Central memory CD8-positive, alpha-beta T cell (primary cell): Measurements from ENCODE around the gene HOXB9.

Experiments
- ATAC-seq: fragments of 150-1000 bp; cut with Tn5 transposase; replicated peaks from 2 replicates; pipeline ENCODE4 v1.10.0; 2022; ENCODE audit warnings: mild to moderate bottlenecking, moderate FRiP score, moderate number of reproducible peaks; ENCODE audit not compliant: poor library complexity, severe bottlenecking; ENCODE audit errors: extremely low read depth
- DNase-seq, 2 donors: peaks; one replicate each; pipeline ENCODE4 v3.0.0; 2021; ENCODE audit warnings: low spot score in 2 of 2
- H3K27ac Mint-ChIP-seq: one replicate; pipeline ENCODE4 v1.8.0; 2022; ENCODE audit warnings: low read depth, mild to moderate bottlenecking, moderate library complexity, mixed read lengths
- H3K27me3 Mint-ChIP-seq: one replicate; pipeline ENCODE4 v1.8.0; 2022; ENCODE audit warnings: mixed read lengths
- H3K36me3 Mint-ChIP-seq: one replicate; pipeline ENCODE4 v1.8.0; 2022; ENCODE audit warnings: mild to moderate bottlenecking, moderate library complexity, mixed read lengths; ENCODE audit not compliant: insufficient read depth
- H3K4me1 Mint-ChIP-seq: one replicate; pipeline ENCODE4 v1.8.0; 2022; ENCODE audit warnings: mixed read lengths
- H3K4me3 Mint-ChIP-seq: one replicate; pipeline ENCODE4 v1.8.0; 2022; ENCODE audit warnings: mild to moderate bottlenecking, moderate library complexity, mixed read lengths
- H3K9me3 Mint-ChIP-seq: one replicate; pipeline ENCODE4 v1.8.0; 2022; ENCODE audit warnings: mixed read lengths

Gene HOXB9

DNA sequence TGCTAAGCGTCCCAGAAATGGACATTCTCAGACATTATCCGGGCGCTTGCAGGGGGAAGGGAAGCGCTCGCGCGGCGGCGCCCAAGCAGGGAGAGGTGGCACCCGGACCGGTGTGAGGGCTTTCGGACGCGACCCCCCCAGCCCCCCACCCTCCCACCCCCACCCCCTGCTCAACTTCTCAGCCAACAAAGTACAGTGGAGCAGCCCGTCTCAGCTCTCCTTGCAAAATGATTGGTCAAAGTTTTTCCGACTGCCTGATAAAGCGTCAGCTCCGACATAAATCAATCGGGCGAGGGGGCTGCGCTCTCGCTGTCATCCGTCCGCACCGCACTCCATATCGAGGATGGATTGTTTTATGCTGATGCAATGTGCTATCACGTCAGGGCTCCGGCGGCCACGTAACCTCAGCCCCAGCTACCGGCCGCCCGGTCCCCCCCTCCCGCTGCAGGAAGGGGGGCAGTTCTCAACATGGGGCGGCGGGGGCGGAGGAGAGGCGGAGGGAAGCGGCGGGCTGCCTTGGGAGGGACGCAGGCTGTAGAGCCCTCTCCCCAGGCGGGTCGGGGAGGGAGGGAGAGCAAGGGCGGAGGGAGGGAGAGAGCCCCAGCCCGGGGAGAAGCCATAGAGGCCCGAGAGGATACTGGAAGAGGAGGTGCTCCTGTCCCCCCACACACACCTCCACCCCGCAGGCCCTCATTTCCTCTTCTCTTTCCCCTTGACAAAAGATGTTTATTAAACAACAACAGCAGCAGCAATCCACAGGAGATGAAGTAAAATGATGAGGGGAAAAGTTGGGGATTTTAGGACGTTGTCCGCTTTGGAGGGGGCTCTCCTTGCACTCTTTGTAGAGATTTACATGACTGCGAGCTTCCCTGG lies at the start of gene HOXB9:
HOXB9 (minus strand) TSS at position 114 of the 873 bp plus-strand sequence; CDS start at position 25, 89 bp downstream.
- H3K27ac Mint-ChIP-seq = no peak within 1 kb of the TSS
- H3K4me1 Mint-ChIP-seq = peaks cover 16% of the 10 kb centered on the region
- peaks cover 96% of the 10 kb centered on the region for H3K27me3 Mint-ChIP-seq
- ATAC-seq (peak; percentile 64), DNase-seq (peak in 1 of 2 donors; percentile 25)
- H3K4me3 Mint-ChIP-seq = peak within 1 kb of the TSS; percentile 82
- H3K36me3 Mint-ChIP-seq = peaks cover 2% of the 10 kb centered on the region
- H3K9me3 Mint-ChIP-seq = no peaks in the 10 kb centered on the region

DNA sequence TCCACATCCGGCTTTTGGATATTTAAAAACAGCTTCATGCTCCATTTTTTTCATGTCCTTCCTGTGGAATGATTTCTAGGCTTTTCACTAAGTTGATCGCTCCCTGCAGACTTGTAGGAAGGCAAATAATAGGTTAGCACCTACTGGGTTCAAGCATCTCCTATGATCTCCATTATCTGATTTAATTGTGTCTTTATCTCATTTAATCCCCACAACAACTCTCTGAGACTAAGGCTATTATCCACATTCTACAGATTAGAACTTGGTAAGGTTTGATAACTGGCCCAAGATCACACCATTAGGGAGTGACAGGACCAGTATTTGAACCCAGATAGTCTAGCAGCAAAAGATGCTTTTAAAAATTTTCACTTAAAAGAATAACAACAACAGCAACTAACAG lies 46.2 kb upstream of the HOXB9 start:
- no peak for ATAC-seq

DNA sequence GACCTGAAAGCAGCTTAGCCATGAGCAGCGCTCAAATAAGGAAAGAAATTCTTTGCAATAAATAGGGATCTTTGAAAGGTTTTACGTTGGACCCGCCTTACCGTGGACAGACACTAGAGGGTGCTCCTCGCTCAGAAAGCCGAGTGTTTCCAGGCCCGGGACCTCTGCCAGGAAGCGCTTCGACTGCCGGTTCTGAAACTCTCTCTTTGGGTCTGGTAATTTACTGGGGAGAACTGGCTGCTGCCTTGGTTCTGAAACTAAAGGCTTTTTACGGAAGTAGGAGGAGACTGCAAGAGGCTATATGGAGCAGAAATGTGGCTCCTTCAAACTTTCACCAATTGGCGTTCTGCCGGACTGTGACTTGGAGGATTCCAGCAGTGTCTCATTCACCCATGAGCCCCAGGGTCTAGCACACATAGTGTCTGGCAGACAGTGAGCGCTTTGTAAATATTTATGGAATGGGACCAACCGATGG lies 45.6 kb upstream of the HOXB9 start:
- no peak for ATAC-seq
- H3K27me3 Mint-ChIP-seq = peaks cover 41% of the 10 kb centered on the region
- peaks cover 5% of the 10 kb centered on the region for H3K4me1 Mint-ChIP-seq
- H3K9me3 Mint-ChIP-seq = no peaks in the 10 kb centered on the region
- H3K27ac Mint-ChIP-seq = no peak overlapping the region
- no peak overlapping the region for H3K4me3 Mint-ChIP-seq
- H3K36me3 Mint-ChIP-seq = no peaks in the 10 kb centered on the region
- DNase-seq = peak; percentile 42 to 61

More for the DNA sequence above, 46.2 kb upstream of the HOXB9 start:
- Mint-ChIP-seq H3K9me3 (no peaks in the 10 kb centered on the region), H3K36me3 (no peaks in the 10 kb centered on the region), H3K4me1 (peaks cover 5% of the 10 kb centered on the region), H3K27me3 (peaks cover 42% of the 10 kb centered on the region), H3K4me3 (no peak overlapping the region), H3K27ac (no peak overlapping the region)
- no peak for DNase-seq

DNA sequence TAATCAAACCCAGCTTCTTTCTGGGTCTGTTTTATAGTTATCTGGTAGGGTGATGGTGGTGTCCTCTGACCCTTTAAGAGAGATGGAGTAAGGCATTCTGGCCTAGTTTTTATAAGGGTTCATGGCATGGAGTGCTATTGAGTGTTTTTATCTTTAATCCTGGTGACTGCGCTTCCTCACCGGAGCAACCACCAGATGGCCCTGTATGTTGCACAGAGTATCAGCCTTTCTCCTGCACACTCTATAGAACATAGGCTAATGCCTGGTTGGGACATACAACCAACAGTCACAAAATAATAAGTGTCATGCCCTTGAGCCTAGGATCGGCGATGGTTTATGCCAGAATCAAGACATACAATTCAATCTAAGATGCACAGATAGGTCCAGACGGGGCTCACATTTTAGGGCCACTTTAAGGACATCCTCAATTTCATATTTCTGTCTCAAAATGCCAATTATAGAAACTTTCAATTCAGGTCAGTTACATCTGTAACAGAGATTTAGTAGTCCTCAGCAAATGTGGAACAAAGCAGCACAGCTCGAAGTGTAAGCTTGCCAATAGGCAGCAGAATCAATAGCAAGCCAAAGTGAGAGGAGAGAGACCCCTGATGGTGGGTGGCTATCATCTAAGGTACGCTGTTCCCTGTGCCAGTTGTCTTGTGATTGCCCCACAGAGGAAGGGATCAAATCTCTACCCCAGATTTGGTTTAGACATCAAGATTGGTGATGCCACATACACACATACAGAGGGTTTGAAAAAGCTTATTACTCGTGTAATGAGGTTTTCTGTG lies 37.2 kb upstream of the HOXB9 start:
- no peaks in the 10 kb centered on the region for H3K4me1 Mint-ChIP-seq

DNA sequence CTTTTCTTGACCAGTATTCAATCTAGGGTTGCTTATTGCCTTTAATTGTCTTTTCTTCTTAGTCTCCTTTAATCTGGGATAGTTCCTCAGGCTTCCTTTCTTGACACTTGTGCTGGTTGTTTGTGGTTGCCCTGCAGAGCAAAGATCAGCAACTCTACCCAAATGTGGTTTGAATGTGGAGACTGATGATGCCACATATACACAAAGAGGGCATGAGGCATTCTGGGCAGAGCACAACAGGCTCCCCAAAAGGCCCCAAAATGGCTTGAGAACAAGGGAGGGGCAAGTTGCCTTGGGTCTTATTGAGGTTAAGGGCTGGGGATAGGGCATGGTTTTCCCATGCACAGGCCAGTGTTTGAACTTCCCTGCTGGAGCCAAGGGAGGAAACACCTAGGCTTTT lies 29.8 kb upstream of the HOXB9 start:
- Mint-ChIP-seq H3K36me3 (no peaks in the 10 kb centered on the region), H3K4me1 (peaks cover 14% of the 10 kb centered on the region), H3K4me3 (no peak overlapping the region), H3K27me3 (no peaks in the 10 kb centered on the region), H3K9me3 (no peaks in the 10 kb centered on the region), H3K27ac (no peak overlapping the region)
- ATAC-seq (no peak), DNase-seq (no peak)

More for the DNA sequence above, 37.2 kb upstream of the HOXB9 start:
- Mint-ChIP-seq H3K27ac (no peak overlapping the region), H3K36me3 (peaks cover 2% of the 10 kb centered on the region), H3K27me3 (peaks cover 25% of the 10 kb centered on the region), H3K4me3 (no peak overlapping the region), H3K9me3 (no peaks in the 10 kb centered on the region)
- no peak for ATAC-seq
- DNase-seq = no peak

DNA sequence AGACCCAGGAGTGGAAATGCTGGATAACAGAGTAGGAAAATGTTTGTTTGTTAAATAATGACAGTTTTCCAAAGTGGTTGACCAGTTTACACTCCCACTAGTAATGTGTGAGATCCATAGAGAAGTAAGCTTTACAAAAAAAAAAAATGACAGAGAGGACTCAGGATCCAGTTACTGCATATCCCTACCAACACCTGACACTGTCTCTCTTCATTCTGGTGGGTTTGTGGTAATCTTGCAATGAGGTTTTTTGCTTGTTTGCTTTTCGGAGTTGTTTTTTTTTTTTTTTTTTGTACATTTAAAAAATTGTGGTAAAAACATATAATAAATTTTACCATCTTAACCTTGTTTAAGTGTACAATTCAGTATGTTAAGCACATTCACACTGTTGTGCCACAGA lies 23.6 kb upstream of the HOXB9 start:
- ATAC-seq (no peak), DNase-seq (no peak)
- Mint-ChIP-seq H3K4me1 (peaks cover 29% of the 10 kb centered on the region), H3K27ac (no peak overlapping the region), H3K36me3 (peaks cover 14% of the 10 kb centered on the region), H3K9me3 (no peaks in the 10 kb centered on the region), H3K4me3 (no peak overlapping the region), H3K27me3 (peaks cover 33% of the 10 kb centered on the region)

DNA sequence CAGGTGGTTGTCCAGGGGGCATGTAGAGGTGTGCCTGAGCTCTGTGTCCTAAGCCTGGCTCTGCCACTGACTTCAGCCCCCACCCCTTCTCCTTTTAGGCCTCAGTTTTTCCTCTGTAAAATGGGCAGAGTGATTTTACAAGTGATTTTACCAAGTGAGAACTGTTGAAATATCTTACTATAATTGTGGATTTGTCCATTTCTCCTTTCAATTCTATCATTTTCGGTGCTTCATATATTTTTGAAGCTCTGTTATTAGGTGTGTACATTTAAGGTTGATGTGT lies 21.7 kb upstream of the HOXB9 start:
- Mint-ChIP-seq H3K4me3 (peak overlapping the region; percentile 81), H3K9me3 (no peaks in the 10 kb centered on the region), H3K36me3 (peaks cover 14% of the 10 kb centered on the region), H3K4me1 (peaks cover 29% of the 10 kb centered on the region), H3K27ac (peak overlapping the region; percentile 60), H3K27me3 (peaks cover 50% of the 10 kb centered on the region)
- ATAC-seq (no peak), DNase-seq (no peak)

DNA sequence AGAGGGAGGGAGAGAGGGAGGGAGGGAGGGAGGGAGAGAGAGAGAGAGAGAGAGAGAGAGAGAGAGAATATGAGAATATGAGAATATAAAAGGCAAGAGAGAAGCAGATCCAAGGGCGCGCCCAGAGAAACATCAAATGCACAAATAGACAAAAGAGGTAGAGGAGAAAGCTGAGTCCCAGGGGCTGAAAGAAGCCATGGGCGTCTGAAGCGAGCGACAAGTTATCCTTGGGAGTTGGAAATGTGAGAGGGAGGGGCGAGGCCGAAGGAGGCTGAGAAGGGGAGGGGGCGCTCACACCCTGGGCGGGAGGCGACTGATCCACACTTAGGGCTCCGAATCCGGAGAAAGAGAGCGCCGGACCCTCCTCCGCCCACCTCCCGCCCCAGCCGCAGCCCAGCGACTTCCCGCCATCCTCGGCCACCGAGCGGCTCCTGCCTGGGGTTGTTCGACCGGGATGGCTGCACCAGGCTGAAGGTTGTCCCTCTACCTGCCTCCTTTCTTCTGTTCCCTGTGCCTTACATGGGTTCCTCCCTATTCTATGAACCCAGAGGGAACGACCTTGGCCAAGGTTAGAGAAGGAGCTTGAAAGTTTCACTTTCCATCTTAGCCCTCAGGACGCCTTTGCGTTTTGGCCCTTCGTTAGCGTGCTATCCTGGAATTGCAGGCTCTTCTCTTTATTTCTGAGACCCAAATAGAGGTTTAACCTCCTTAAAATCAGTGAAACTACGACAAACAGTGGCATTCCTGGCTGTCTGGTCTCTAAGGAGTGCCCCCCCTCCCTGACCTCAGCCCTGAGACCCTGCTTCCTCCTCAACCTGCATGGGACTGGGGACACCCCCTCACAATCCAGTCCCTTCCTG lies 21.2 kb upstream of the HOXB9 start:
- DNase-seq (no peak), ATAC-seq (peak; percentile 25)
- Mint-ChIP-seq H3K4me1 (peaks cover 28% of the 10 kb centered on the region), H3K4me3 (peak overlapping the region; percentile 81), H3K27ac (peak overlapping the region; percentile 60), H3K27me3 (peaks cover 55% of the 10 kb centered on the region), H3K36me3 (peaks cover 14% of the 10 kb centered on the region), H3K9me3 (no peaks in the 10 kb centered on the region)

DNA sequence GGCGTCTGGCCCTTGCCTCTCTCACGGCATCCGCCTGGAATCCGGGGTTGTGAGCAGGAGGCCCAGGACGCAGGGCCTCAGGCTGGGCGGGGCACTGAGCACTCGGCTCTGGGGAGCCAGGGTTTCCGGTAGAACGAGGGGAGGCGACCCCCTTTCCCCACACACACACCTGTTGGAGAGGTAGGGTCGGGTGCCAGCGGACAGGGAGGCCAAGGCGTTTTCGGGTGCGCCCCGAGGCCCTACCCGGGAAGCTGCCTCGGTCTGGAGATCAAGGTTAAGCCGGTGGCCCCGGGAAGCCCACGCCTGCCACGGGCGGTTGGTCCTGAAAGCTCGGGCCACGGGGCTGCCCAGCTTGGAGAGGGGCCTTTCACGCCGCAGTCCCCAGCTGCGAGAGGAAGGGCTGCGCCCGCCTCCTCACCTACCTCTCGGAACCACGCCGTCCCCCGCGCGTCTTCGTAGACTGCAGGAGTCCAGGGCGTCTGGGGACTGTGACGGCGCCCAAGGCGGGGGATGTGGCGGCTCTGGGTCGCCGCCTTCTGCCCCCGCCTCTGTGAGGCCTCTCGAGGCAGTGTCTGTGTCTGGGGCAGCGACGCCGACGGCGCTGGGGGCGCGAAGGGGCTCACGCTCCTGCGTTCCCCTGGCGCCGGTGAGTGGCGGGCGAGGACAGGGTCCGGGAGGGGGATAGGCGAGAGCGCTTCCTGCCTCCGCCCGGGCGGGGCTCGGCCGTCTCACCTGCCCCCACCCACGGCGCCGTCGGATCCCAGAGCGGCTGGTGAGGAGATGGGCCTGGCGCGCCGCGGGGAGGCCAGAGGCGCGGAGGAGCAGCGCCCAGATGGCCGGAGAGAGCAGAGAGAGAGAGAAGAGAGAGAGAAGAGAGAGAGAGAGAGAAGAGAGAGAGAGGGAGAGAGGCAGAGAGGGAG lies 20.3 kb upstream of the HOXB9 start:
- peak overlapping the region; percentile 36 for H3K27ac Mint-ChIP-seq
- H3K9me3 Mint-ChIP-seq = no peaks in the 10 kb centered on the region
- peaks cover 29% of the 10 kb centered on the region for H3K4me1 Mint-ChIP-seq
- peaks cover 64% of the 10 kb centered on the region for H3K27me3 Mint-ChIP-seq
- peak overlapping the region; percentile 81 for H3K4me3 Mint-ChIP-seq
- ATAC-seq (peak; percentile 77), DNase-seq (peak in 1 of 2 donors; percentile 24)
- H3K36me3 Mint-ChIP-seq = peaks cover 14% of the 10 kb centered on the region

DNA sequence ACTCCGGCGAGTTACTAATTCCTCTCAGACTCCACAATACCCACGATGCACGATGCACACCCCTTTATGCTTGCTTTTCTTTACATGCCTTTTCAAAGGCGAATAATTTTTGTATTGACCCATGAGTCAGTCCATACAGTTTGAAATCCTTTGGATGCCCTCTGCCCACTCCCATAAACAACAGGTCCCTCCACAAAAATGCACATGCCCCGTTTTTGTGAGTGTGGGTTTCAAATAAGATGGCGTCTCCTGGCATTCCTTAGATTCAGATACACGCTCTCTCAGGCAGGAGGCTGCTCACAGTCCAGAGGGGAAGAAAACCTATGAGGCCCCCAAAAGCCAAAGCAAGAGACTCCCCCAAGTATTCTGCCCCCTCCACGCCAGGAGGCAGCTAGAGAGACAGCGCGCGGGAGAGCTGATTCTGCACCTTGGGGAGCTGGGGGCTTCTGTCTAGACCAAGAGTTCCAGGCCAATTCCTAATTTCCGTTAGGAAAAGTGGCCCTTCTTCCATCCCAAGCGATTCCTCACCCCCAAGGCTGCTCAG lies 19.6 kb upstream of the HOXB9 start:
- peak overlapping the region; percentile 81 for H3K4me3 Mint-ChIP-seq

DNA sequence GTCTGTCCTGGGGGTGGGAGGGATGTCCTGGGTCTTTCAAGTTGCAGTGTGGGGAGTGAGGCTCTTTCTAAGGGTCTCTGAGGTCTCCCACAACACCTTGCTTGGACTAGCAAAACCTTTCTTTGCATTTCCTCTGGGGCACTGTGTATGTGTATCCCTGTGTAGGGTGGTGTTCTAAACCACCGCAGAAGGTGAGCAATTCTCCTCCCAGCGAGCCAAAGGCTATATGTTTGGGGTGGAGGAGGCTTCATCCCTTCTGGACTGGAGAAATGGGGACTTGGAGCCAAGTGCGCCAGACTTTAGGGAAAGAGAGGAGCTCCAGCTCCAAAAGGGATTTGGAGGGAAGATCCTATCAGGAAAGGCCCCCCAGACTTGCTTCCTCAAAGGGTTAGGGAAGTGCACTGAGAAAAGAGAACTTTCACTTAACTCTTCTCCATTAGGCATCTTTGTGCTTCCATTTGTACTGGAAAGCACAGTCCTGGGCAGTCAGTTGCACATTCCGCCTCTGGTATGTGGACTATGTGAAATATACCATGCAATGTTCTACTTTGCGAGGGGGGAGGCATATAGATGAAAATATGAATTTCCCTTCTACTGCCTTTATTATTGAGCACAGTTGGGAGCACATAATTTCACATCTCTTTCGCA lies 18.9 kb upstream of the HOXB9 start:
- Mint-ChIP-seq H3K4me1 (peaks cover 32% of the 10 kb centered on the region), H3K4me3 (peak overlapping the region; percentile 81), H3K9me3 (no peaks in the 10 kb centered on the region), H3K36me3 (peaks cover 14% of the 10 kb centered on the region), H3K27ac (no peak overlapping the region), H3K27me3 (peaks cover 78% of the 10 kb centered on the region)
- no peak for ATAC-seq
- no peak for DNase-seq

More for the DNA sequence above, 19.6 kb upstream of the HOXB9 start:
- peak overlapping the region; percentile 36 for H3K27ac Mint-ChIP-seq
- H3K9me3 Mint-ChIP-seq = no peaks in the 10 kb centered on the region
- peaks cover 72% of the 10 kb centered on the region for H3K27me3 Mint-ChIP-seq
- peaks cover 32% of the 10 kb centered on the region for H3K4me1 Mint-ChIP-seq
- peaks cover 14% of the 10 kb centered on the region for H3K36me3 Mint-ChIP-seq
- ATAC-seq (no peak), DNase-seq (no peak)
